SU-DHL-6 (cell line): Measurements from ENCODE around the gene CSF2.

Experiments
- H2AFZ ChIP-seq: fragments of 200-600 bp; sonication (generic); 2 replicates; pipeline ENCODE4 v1.6.1; 2014; ENCODE audit warnings: low read depth, mild to moderate bottlenecking, moderate library complexity, mixed read lengths, antibody characterized with exemption, low read length; ENCODE audit not compliant: severe bottlenecking
- H3F3A ChIP-seq: fragments of 200-600 bp; shearing (Covaris generic); 2 replicates; pipeline ENCODE4 v1.6.0; 2016; ENCODE audit warnings: antibody characterized with exemption, mild to moderate bottlenecking; ENCODE audit not compliant: insufficient read depth
- H3K27ac ChIP-seq: fragments of 200-600 bp; sonication (generic); 2 replicates; pipeline ENCODE4 v1.5.1; 2016; ENCODE audit warnings: low read depth, mild to moderate bottlenecking, low read length, moderate library complexity, mixed read lengths
- H3K27me3 ChIP-seq: fragments of 200-600 bp; sonication (generic), shearing (Covaris generic); 2 replicates; pipeline ENCODE4 v1.6.0; 2014; ENCODE audit warnings: mild to moderate bottlenecking, low read length
- H3K36me3 ChIP-seq: fragments of 200-600 bp; sonication (generic); 2 replicates; pipeline ENCODE4 v1.6.1; 2014; ENCODE audit warnings: mild to moderate bottlenecking, low read length, mixed read lengths
- H3K4me2 ChIP-seq: fragments of 300-600, 200-600 bp; shearing (Covaris generic), sonication (generic); 2 replicates; pipeline ENCODE4 v1.6.0; 2014; ENCODE audit warnings: low read length, low read depth, mild to moderate bottlenecking; ENCODE audit not compliant: poor library complexity, severe bottlenecking
- H3K4me3 ChIP-seq: fragments of 200-600 bp; sonication (generic); 2 replicates; pipeline ENCODE4 v1.5.1; 2014; ENCODE audit warnings: antibody characterized with exemption, low read length, mild to moderate bottlenecking, mixed read lengths; ENCODE audit not compliant: insufficient read depth, poor library complexity, severe bottlenecking
- H3K79me2 ChIP-seq: fragments of 200-600 bp; sonication (generic); 2 replicates; pipeline ENCODE4 v1.6.1; 2014; ENCODE audit warnings: mild to moderate bottlenecking, low read length, moderate library complexity; ENCODE audit not compliant: insufficient read depth
- H3K9ac ChIP-seq: fragments of 200-600 bp; sonication (generic); 2 replicates; pipeline ENCODE4 v1.7.0; 2014; ENCODE audit warnings: mild to moderate bottlenecking, low read length
- H3K9me2 ChIP-seq: fragments of 200-600 bp; sonication (generic); replicated peaks from 2 replicates; pipeline ENCODE4 v1.6.1; 2014; ENCODE audit warnings: low read length; ENCODE audit not compliant: insufficient read depth
- H3K9me3 ChIP-seq: fragments of 200-600 bp; sonication (generic); 2 replicates; pipeline ENCODE4 v1.6.1; 2014; ENCODE audit warnings: low read length, mixed read lengths; ENCODE audit not compliant: insufficient read depth
- H4K20me1 ChIP-seq: fragments of 200-600 bp; sonication (generic); 2 replicates; pipeline ENCODE4 v1.6.1; 2014; ENCODE audit warnings: low read depth, mild to moderate bottlenecking, antibody characterized with exemption, low read length, moderate library complexity, mixed read lengths
- EZH2phosphoT487 ChIP-seq: fragments of 200-600 bp; sonication (generic), shearing (Covaris generic); conservative IDR thresholded peaks from 2 replicates; pipeline ENCODE4 v1.6.1; 2018; ENCODE audit warnings: mild to moderate bottlenecking, antibody characterized with exemption, low read length, moderate library complexity, mixed read lengths
- TF ChIP-seq, protein P1 (sequence below): fragments of 200-600 bp; sonication (generic); IDR thresholded peaks from one replicate; pipeline ENCODE4 v1.5.1; 2017; ENCODE audit warnings: antibody characterized with exemption, mild to moderate bottlenecking, low read length, moderate library complexity; ENCODE audit not compliant: insufficient read depth, poor library complexity, severe bottlenecking

Gene CSF2

DNA sequence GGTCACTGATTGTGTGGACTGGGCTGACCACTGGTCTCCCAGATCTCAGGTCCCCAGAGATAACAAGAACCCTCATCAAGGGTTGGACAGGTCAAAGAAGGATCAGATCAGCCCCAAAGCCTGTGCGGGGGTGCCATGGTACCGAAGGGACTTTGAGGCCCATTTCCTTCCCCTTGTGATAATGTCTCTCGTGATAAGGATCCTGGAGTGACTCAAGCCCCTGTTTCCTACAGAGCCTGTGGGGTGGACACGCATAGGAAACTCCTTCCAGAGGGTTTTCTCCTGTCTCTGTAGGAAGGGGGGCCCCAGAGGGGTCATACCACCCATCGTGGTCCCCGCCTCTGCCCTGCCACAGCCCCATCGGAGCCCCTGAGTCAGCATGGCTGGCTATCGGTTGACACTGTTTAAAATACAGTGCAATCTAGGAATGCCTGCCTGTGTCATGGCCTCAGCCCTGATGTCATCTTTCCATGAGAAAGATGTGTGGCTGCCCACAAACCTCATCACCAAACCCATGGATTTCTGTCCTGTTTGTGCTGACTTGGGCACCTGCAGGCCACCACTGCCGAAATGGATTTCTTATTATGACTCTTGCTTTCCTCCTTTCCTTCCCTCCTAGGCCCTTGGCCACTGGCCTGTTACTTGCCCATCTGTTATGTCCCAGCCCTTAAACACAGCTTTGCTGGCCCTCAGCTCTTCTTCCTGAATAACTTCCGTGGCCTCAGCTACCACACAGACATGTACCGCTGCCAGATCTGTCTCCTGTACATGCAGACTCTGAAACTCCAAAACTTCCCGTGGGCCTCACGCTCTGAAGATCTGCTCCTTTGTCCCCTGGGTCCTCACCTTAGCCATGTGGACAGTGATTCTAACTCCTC, 2.9 kb upstream of the CSF2 start:
- H2AFZ ChIP-seq: no peak overlapping the region
- H4K20me1 ChIP-seq: no peaks in the 10 kb centered on the region
- H3K27me3 ChIP-seq: no peaks in the 10 kb centered on the region
- H3K27ac ChIP-seq: no peak overlapping the region
- H3K79me2 ChIP-seq: no peaks in the 10 kb centered on the region
- H3K4me3 ChIP-seq: no peak overlapping the region
- H3K36me3 ChIP-seq: no peaks in the 10 kb centered on the region
- TF ChIP-seq, protein P1, sequence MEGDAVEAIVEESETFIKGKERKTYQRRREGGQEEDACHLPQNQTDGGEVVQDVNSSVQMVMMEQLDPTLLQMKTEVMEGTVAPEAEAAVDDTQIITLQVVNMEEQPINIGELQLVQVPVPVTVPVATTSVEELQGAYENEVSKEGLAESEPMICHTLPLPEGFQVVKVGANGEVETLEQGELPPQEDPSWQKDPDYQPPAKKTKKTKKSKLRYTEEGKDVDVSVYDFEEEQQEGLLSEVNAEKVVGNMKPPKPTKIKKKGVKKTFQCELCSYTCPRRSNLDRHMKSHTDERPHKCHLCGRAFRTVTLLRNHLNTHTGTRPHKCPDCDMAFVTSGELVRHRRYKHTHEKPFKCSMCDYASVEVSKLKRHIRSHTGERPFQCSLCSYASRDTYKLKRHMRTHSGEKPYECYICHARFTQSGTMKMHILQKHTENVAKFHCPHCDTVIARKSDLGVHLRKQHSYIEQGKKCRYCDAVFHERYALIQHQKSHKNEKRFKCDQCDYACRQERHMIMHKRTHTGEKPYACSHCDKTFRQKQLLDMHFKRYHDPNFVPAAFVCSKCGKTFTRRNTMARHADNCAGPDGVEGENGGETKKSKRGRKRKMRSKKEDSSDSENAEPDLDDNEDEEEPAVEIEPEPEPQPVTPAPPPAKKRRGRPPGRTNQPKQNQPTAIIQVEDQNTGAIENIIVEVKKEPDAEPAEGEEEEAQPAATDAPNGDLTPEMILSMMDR: no peak
- no peak for TF ChIP-seq EZH2phosphoT487
- no peaks in the 10 kb centered on the region for H3F3A ChIP-seq
- no peak overlapping the region for H3K9ac ChIP-seq
- H3K9me2 ChIP-seq: no peaks in the 10 kb centered on the region
- H3K4me2 ChIP-seq: no peak overlapping the region
- no peaks in the 10 kb centered on the region for H3K9me3 ChIP-seq

DNA sequence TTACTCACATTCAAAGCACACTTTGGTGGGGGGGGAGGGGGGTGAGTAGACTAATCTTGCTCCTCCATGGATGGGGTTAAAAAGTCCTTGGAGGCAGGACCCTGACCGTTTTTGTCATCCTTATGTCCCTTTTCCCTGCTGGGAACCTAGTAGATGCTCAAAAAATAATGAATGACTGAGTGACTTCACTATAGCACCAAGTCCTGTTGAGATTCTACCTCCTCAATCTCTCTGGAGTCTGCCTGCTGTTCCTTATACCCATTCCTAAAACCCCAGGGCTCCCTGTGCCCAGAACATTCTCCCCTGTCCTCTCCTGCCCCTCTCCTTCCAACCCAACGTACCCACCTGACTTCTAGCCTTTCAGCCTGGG, 2.3 kb upstream of the CSF2 start:
- no peak overlapping the region for H3K4me3 ChIP-seq
- no peak overlapping the region for H2AFZ ChIP-seq
- no peak for TF ChIP-seq EZH2phosphoT487
- TF ChIP-seq, protein P1: no peak
- no peak overlapping the region for H3K9ac ChIP-seq
- no peaks in the 10 kb centered on the region for H3K9me3 ChIP-seq
- no peaks in the 10 kb centered on the region for H3F3A ChIP-seq
- H4K20me1 ChIP-seq: no peaks in the 10 kb centered on the region
- no peaks in the 10 kb centered on the region for H3K27me3 ChIP-seq
- H3K79me2 ChIP-seq: no peaks in the 10 kb centered on the region
- H3K27ac ChIP-seq: no peak overlapping the region
- no peaks in the 10 kb centered on the region for H3K36me3 ChIP-seq
- H3K9me2 ChIP-seq: no peaks in the 10 kb centered on the region
- no peak overlapping the region for H3K4me2 ChIP-seq

DNA sequence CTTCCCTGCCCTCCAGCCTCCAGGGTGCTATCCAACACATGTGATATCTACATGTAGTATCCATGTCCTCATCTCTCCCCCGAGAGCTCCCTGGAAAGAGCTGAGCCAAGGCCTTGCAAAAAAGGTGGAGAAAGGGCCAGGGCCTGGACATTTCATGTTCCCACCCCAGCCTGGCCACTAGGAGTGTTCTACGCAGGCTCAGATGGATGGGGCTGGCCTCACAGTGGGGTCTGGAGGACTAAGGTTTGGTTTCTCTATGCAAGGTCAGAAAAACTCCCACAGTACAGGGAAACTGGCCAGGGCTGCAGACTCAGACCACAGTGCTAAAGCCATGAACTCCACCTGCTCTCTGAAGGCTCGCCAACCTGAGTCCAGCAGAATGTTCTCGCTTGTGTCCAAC, 1.5 kb upstream of the CSF2 start:
- H3K27me3 ChIP-seq: no peaks in the 10 kb centered on the region
- no peaks in the 10 kb centered on the region for H3K9me2 ChIP-seq
- H3K79me2 ChIP-seq: no peaks in the 10 kb centered on the region
- no peaks in the 10 kb centered on the region for H4K20me1 ChIP-seq
- H3K9ac ChIP-seq: no peak overlapping the region
- no peaks in the 10 kb centered on the region for H3F3A ChIP-seq
- H3K4me2 ChIP-seq: no peak overlapping the region
- no peak overlapping the region for H3K27ac ChIP-seq
- H3K36me3 ChIP-seq: no peaks in the 10 kb centered on the region
- no peaks in the 10 kb centered on the region for H3K9me3 ChIP-seq
- H2AFZ ChIP-seq: no peak overlapping the region
- TF ChIP-seq, protein P1: no peak
- no peak for TF ChIP-seq EZH2phosphoT487
- H3K4me3 ChIP-seq: no peak overlapping the region
